NT2/D1 (cell line): ENCODE measurements around the gene NT5DC4.
"Not testable (repeated sequence)": the region's sequence is repeated elsewhere in the genome, so short reads cannot be mapped to it uniquely, and the experiment has no call there.

Experiments used
- DNase-seq: peaks from one replicate; pipeline ENCODE4 v3.0.0-alpha.2; 2011; ENCODE audit warnings: low read depth, low spot score
- H3K27me3 ChIP-seq: 2 replicates; pipeline ENCODE4 v1.6.0; 2011; ENCODE audit warnings: mild to moderate bottlenecking; ENCODE audit not compliant: insufficient read length, insufficient read depth
- H3K36me3 ChIP-seq: 2 replicates; pipeline ENCODE4 v1.6.1; 2011; ENCODE audit warnings: mild to moderate bottlenecking, low read length, mixed read lengths; ENCODE audit not compliant: insufficient read depth, insufficient read length
- H3K4me1 ChIP-seq: 2 replicates; pipeline ENCODE4 v1.5.1; 2011; ENCODE audit not compliant: insufficient read depth, insufficient read length
- H3K4me3 ChIP-seq: 2 replicates; pipeline ENCODE4 v1.5.1; 2011; ENCODE audit warnings: low read depth; ENCODE audit not compliant: insufficient read length
- H3K9ac ChIP-seq: 2 replicates; pipeline ENCODE4 v1.6.0; 2011; ENCODE audit warnings: low read depth; ENCODE audit not compliant: insufficient read length
- H3K9me3 ChIP-seq: 2 replicates; pipeline ENCODE4 v1.5.1; 2011; ENCODE audit warnings: mild to moderate bottlenecking, low read length; ENCODE audit not compliant: insufficient read depth
- SUZ12 ChIP-seq: IDR thresholded peaks from 2 replicates; pipeline ENCODE4 v1.6.1; 2011; ENCODE audit not compliant: insufficient read length, insufficient read depth; ENCODE audit errors: extremely low read depth
- YY1 ChIP-seq: IDR thresholded peaks from 2 replicates; pipeline ENCODE4 v1.6.1; 2011; ENCODE audit not compliant: insufficient read length, insufficient read depth
- ZNF274 ChIP-seq: IDR thresholded peaks from 2 replicates; pipeline ENCODE4 v1.6.1; 2011; ENCODE audit warnings: mild to moderate bottlenecking, low read depth, low read length

The NT5DC4 gene

DNA sequence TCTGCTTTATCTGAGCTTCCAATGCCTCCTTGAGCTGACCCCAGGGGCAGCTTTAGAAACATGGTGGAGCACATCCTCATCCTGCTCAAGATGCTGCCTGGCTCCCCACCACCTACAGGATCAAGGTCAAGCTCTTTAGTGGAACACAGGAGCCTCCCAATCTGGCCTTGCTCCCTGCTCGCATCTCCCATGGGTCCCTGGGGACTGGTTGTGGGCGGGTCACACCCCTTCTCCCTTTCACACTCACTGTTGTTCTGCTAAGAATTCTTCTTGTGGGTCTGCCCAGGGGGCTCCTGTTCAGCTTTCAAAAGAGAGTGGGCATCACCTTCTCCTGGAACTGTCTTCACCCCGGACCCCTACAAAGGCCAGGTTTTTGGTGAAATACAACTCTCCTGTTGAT is 8.4 kb upstream of the NT5DC4 start:
- Histone ChIP-seq H3K36me3 (no peaks in the 10 kb centered on the region), H3K9ac (no peak overlapping the region), H3K9me3 (no peaks in the 10 kb centered on the region), H3K4me1 (peaks cover 6% of the 10 kb centered on the region), H3K27me3 (no peaks in the 10 kb centered on the region), H3K4me3 (no peak overlapping the region)
- DNase-seq: no peak
- TF ChIP-seq ZNF274 (no peak), YY1 (no peak), SUZ12 (no peak)

GRCh38 chr2:112712903-112713584 is 7.8 kb upstream of the NT5DC4 start:
- H3K4me3 ChIP-seq: no peak overlapping the region
- peaks cover 6% of the 10 kb centered on the region for H3K4me1 ChIP-seq
- no peak overlapping the region for H3K9ac ChIP-seq
- no peaks in the 10 kb centered on the region for H3K36me3 ChIP-seq
- DNase-seq: no peak
- no peaks in the 10 kb centered on the region for H3K9me3 ChIP-seq
- no peak for TF ChIP-seq YY1
- no peak for TF ChIP-seq ZNF274
- TF ChIP-seq SUZ12: no peak
- no peaks in the 10 kb centered on the region for H3K27me3 ChIP-seq

DNA sequence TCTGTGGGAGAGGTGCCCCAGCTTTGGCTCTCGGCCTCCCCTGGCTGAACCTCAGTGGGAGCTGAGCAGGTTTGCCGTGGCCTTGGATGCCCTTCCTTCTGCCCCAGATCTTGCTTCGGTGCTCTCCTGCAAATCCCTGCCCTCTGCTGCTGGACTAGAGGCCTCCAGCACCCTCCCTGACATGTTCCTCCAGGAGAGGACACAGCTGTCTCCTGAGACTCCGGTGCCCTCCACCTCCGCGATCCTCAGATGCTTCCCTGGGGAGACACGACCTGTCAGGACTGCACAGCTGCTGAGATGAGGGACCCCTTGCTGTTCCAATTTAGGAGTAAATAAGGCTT is 7.3 kb upstream of the NT5DC4 start:
- Histone ChIP-seq H3K27me3 (no peaks in the 10 kb centered on the region), H3K36me3 (no peaks in the 10 kb centered on the region), H3K4me1 (peaks cover 6% of the 10 kb centered on the region), H3K9me3 (no peaks in the 10 kb centered on the region), H3K9ac (no peak overlapping the region), H3K4me3 (no peak overlapping the region)
- TF ChIP-seq YY1 (no peak), SUZ12 (no peak), ZNF274 (no peak)
- no peak for DNase-seq

DNA sequence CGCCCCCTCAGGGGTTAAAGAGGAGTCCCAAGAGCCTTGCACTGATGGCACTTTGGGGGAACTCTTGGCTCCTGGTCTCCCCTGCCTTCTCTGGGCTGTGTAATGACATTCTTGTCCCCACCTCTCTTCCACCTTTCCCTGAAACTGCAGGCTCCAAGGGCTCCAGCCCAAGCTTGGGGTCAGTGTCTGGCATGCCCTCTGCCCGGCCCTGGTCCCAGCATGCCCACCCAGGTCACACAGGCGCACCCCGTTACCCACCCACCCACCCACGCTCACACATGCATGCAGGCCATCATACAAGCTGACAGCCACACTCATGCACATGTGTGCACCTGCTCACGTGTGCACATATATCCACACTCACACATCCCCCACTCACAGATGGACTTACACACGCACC is 6.9 kb upstream of the NT5DC4 start:
- H3K4me1 ChIP-seq: peaks cover 6% of the 10 kb centered on the region
- DNase-seq: no peak
- H3K27me3 ChIP-seq: no peaks in the 10 kb centered on the region
- no peaks in the 10 kb centered on the region for H3K36me3 ChIP-seq
- no peak for TF ChIP-seq SUZ12
- no peak for TF ChIP-seq ZNF274
- TF ChIP-seq YY1: no peak
- H3K4me3 ChIP-seq: no peak overlapping the region
- H3K9ac ChIP-seq: no peak overlapping the region
- H3K9me3 ChIP-seq: no peaks in the 10 kb centered on the region

DNA sequence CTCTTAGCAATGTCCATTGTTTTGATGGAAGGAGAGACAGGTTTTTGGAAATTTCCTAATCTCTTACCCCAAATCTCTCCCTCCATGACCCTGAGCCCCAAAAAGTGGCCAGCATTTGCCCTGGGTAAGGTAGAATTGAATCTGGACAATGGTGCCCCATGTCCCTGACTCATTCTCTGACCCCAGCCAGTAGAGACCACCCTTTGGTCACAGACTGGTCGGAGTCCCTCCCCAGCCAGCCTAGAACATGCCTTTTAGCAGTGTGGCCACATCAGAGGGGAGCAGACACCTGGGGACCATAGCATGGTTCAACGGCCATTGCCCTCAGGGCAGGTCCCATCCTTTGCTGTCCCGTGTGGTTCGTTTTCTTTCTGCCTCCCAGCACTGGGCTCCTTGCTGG is 6.5 kb upstream of the NT5DC4 start:
- TF ChIP-seq SUZ12: no peak
- TF ChIP-seq ZNF274: no peak
- TF ChIP-seq YY1: no peak

DNA sequence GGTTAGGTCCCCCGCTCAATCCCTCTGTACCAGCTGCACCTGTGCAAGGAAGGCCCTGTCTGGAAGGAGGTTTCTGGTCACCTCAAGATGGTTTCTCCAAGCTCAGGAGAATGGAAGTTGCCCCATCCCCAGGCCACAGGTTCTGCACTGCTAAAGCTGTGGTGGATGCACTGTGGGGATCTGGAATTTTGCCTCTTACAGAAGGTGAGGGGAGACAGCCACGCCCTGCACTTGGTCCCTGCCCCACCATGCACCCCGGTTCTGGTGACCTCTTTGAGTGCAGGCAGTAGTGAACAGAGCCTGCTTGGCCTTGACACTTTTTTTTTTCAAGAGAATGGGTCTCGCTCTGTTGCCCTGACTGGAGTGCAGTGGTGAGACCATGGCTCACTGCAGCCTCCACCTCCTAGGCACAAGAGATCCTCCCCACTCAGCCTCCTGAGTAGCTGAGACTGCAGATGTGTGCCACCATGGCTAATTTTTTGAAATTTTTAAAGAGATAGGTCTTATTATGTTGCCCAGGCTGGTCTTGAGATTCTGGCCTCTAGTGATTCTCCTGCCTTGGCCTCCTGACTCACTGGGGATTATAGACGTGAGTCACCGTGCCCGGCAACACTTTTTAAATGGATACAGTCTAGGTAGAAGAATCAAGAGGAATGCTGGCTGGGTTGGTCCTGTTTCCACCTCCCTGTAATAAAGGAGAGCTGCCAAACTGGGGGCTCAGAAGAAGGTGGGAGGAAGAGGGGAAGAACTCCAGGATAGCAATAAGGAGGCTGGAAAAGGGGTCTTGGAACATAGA is 5.8 kb upstream of the NT5DC4 start:
- TF ChIP-seq YY1: no peak
- no peak for TF ChIP-seq SUZ12
- TF ChIP-seq ZNF274: no peak
- no peak overlapping the region for H3K9ac ChIP-seq
- H3K36me3 ChIP-seq: no peaks in the 10 kb centered on the region
- no peaks in the 10 kb centered on the region for H3K9me3 ChIP-seq
- H3K4me3 ChIP-seq: no peak overlapping the region
- H3K27me3 ChIP-seq: no peaks in the 10 kb centered on the region
- DNase-seq: no peak
- peaks cover 6% of the 10 kb centered on the region for H3K4me1 ChIP-seq

More for the DNA sequence above, 6.5 kb upstream of the NT5DC4 start:
- no peak overlapping the region for H3K9ac ChIP-seq
- H3K27me3 ChIP-seq: no peaks in the 10 kb centered on the region
- no peaks in the 10 kb centered on the region for H3K36me3 ChIP-seq
- H3K4me3 ChIP-seq: no peak overlapping the region
- no peak for DNase-seq
- H3K4me1 ChIP-seq: peaks cover 6% of the 10 kb centered on the region
- no peaks in the 10 kb centered on the region for H3K9me3 ChIP-seq

GRCh38 chr2:112716094-112716493 is 4.7 kb upstream of the NT5DC4 start:
- not testable (repeated sequence) for DNase-seq, H3K9ac ChIP-seq, H3K9me3 ChIP-seq, H3K4me3 ChIP-seq, H3K27me3 ChIP-seq, H3K36me3 ChIP-seq, H3K4me1 ChIP-seq

DNA sequence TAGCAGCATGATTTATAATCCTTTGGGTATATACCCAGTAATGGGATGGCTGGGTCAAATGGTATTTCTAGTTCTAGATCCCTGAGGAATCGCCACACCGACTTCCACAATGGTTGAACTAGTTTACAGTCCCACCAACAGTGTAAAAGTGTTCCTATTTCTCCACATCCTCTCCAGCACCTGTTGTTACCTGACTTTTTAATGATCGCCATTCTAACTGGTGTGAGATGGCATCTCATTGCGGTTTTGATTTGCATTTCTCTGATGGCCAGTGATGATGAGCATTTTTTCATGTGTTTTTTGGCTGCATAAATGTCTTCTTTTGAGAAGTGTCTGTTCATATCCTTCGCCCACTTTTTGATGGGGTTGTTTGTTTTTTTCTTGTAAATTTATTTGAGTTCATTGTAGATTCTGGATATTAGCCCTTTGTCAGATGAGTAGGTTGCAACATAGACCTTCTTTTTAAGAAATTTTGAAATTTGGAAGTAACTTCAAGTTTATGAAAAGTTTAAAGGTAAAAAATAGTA is 3.9 kb upstream of the NT5DC4 start:
- H3K4me3 ChIP-seq, H3K27me3 ChIP-seq, H3K4me1 ChIP-seq, H3K9me3 ChIP-seq, H3K9ac ChIP-seq, H3K36me3 ChIP-seq, DNase-seq: not testable (repeated sequence)
